Activated naive CD8-positive, alpha-beta T cell (primary cell): ENCODE data around the gene SEC22B.
A peak's percentile ranks its signal among the peaks of the same experiment; 100 is the strongest.
"Not testable (repeated sequence)": the region's sequence is repeated elsewhere in the genome, so short reads cannot be mapped to it uniquely, and the experiment has no call there.

Source experiments
- H3K27ac Mint-ChIP-seq: one replicate; pipeline ENCODE4 v1.8.0; 2021; ENCODE audit warnings: mixed read lengths
- H3K27me3 Mint-ChIP-seq: one replicate; pipeline ENCODE4 v1.8.0; 2021; ENCODE audit warnings: mixed read lengths
- H3K36me3 Mint-ChIP-seq: one replicate; pipeline ENCODE4 v1.8.0; 2021; ENCODE audit warnings: mixed read lengths
- H3K4me1 Mint-ChIP-seq: one replicate; pipeline ENCODE4 v1.8.0; 2021; ENCODE audit warnings: low read depth, mixed read lengths
- H3K4me3 Mint-ChIP-seq: one replicate; pipeline ENCODE4 v1.8.0; 2021; ENCODE audit warnings: mild to moderate bottlenecking, mixed read lengths
- H3K9me3 Mint-ChIP-seq: one replicate; pipeline ENCODE4 v1.8.0; 2021; ENCODE audit warnings: low read depth, mixed read lengths

Gene SEC22B

GRCh38 chr1:120132406-120132763 lies 43.9 kb downstream of the SEC22B start:
- not testable (repeated sequence) for H3K4me3 Mint-ChIP-seq, H3K9me3 Mint-ChIP-seq, H3K4me1 Mint-ChIP-seq, H3K27ac Mint-ChIP-seq, H3K36me3 Mint-ChIP-seq, H3K27me3 Mint-ChIP-seq

GRCh38 chr1:120131611-120132405 lies 44.5 kb downstream of the SEC22B start:
- H3K27me3 Mint-ChIP-seq, H3K9me3 Mint-ChIP-seq: not testable (repeated sequence)

GRCh38 chr1:120127921-120128320 lies 48.4 kb downstream of the SEC22B start:
- H3K27ac Mint-ChIP-seq, H3K9me3 Mint-ChIP-seq, H3K4me3 Mint-ChIP-seq, H3K36me3 Mint-ChIP-seq, H3K27me3 Mint-ChIP-seq: not testable (repeated sequence)
- peaks cover 12% of the 10 kb centered on the region for H3K4me1 Mint-ChIP-seq

More at GRCh38 chr1:120131611-120132405, 44.5 kb downstream of the SEC22B start:
- not testable (repeated sequence) for H3K27ac Mint-ChIP-seq, H3K4me1 Mint-ChIP-seq, H3K36me3 Mint-ChIP-seq, H3K4me3 Mint-ChIP-seq

- not testable (repeated sequence) for H3K4me3 Mint-ChIP-seq, H3K36me3 Mint-ChIP-seq, H3K27me3 Mint-ChIP-seq
Measured at GRCh38 chr1:120126216-120126615, 50.1 kb downstream of the SEC22B start.

GRCh38 chr1:120124628-120125027 lies 51.7 kb downstream of the SEC22B start:
- H3K4me3 Mint-ChIP-seq, H3K36me3 Mint-ChIP-seq, H3K27me3 Mint-ChIP-seq, H3K9me3 Mint-ChIP-seq, H3K27ac Mint-ChIP-seq: not testable (repeated sequence)
- peaks cover 14% of the 10 kb centered on the region for H3K4me1 Mint-ChIP-seq

More at GRCh38 chr1:120126216-120126615, 50.1 kb downstream of the SEC22B start:
- H3K9me3 Mint-ChIP-seq, H3K27ac Mint-ChIP-seq: not testable (repeated sequence)
- peaks cover 14% of the 10 kb centered on the region for H3K4me1 Mint-ChIP-seq

- not testable (repeated sequence) for H3K36me3 Mint-ChIP-seq, H3K4me3 Mint-ChIP-seq, H3K9me3 Mint-ChIP-seq, H3K27ac Mint-ChIP-seq, H3K27me3 Mint-ChIP-seq
- H3K4me1 Mint-ChIP-seq, result peaks cover 14% of the 10 kb centered on the region
Measured at GRCh38 chr1:120123813-120124510, 52.4 kb downstream of the SEC22B start.

GRCh38 chr1:120122262-120122893 lies 53.9 kb downstream of the SEC22B start:
- H3K4me3 Mint-ChIP-seq, result peak overlapping the region; percentile 37
- H3K27me3 Mint-ChIP-seq, H3K27ac Mint-ChIP-seq, H3K9me3 Mint-ChIP-seq, H3K36me3 Mint-ChIP-seq: not testable (repeated sequence)
- H3K4me1 Mint-ChIP-seq, result peaks cover 17% of the 10 kb centered on the region

- H3K4me3 Mint-ChIP-seq, H3K9me3 Mint-ChIP-seq, H3K27ac Mint-ChIP-seq, H3K27me3 Mint-ChIP-seq, H3K36me3 Mint-ChIP-seq: not testable (repeated sequence)
- H3K4me1 Mint-ChIP-seq, result peaks cover 17% of the 10 kb centered on the region
Measured at GRCh38 chr1:120121830-120122229, 54.5 kb downstream of the SEC22B start.

GRCh38 chr1:120120525-120120924 lies 55.8 kb downstream of the SEC22B start:
- not testable (repeated sequence) for H3K27ac Mint-ChIP-seq, H3K9me3 Mint-ChIP-seq, H3K36me3 Mint-ChIP-seq, H3K27me3 Mint-ChIP-seq, H3K4me3 Mint-ChIP-seq
- peaks cover 18% of the 10 kb centered on the region for H3K4me1 Mint-ChIP-seq

- not testable (repeated sequence) for H3K36me3 Mint-ChIP-seq, H3K27ac Mint-ChIP-seq, H3K4me3 Mint-ChIP-seq, H3K4me1 Mint-ChIP-seq, H3K27me3 Mint-ChIP-seq, H3K9me3 Mint-ChIP-seq
Measured at GRCh38 chr1:120117371-120118177, 58.7 kb downstream of the SEC22B start.

GRCh38 chr1:120116094-120116493 lies 60.2 kb downstream of the SEC22B start:
- H3K27me3 Mint-ChIP-seq, H3K36me3 Mint-ChIP-seq, H3K9me3 Mint-ChIP-seq, H3K27ac Mint-ChIP-seq, H3K4me1 Mint-ChIP-seq, H3K4me3 Mint-ChIP-seq: not testable (repeated sequence)

- H3K27me3 Mint-ChIP-seq, H3K4me3 Mint-ChIP-seq, H3K27ac Mint-ChIP-seq, H3K9me3 Mint-ChIP-seq, H3K4me1 Mint-ChIP-seq, H3K36me3 Mint-ChIP-seq: not testable (repeated sequence)
Measured at GRCh38 chr1:120113134-120113533, 63.2 kb downstream of the SEC22B start.

- H3K4me3 Mint-ChIP-seq, H3K27me3 Mint-ChIP-seq, H3K4me1 Mint-ChIP-seq, H3K9me3 Mint-ChIP-seq, H3K27ac Mint-ChIP-seq, H3K36me3 Mint-ChIP-seq: not testable (repeated sequence)
Measured at GRCh38 chr1:120112212-120112611, 64.1 kb downstream of the SEC22B start.

- H3K4me3 Mint-ChIP-seq, H3K27me3 Mint-ChIP-seq, H3K9me3 Mint-ChIP-seq, H3K36me3 Mint-ChIP-seq, H3K4me1 Mint-ChIP-seq, H3K27ac Mint-ChIP-seq: not testable (repeated sequence)
Measured at GRCh38 chr1:120111771-120112170, 64.5 kb downstream of the SEC22B start.

- H3K27ac Mint-ChIP-seq, H3K4me3 Mint-ChIP-seq, H3K27me3 Mint-ChIP-seq, H3K36me3 Mint-ChIP-seq, H3K4me1 Mint-ChIP-seq, H3K9me3 Mint-ChIP-seq: not testable (repeated sequence)
Measured at GRCh38 chr1:120111008-120111407, 65.3 kb downstream of the SEC22B start.
